Measurements from ENCODE around the gene EHHADH.
A peak's percentile ranks its signal among the peaks of the same experiment; 100 is the strongest.
"Not testable (repeated sequence)": the region's sequence is repeated elsewhere in the genome, so short reads cannot be mapped to it uniquely, and the experiment has no call there.

Gene EHHADH

DNA sequence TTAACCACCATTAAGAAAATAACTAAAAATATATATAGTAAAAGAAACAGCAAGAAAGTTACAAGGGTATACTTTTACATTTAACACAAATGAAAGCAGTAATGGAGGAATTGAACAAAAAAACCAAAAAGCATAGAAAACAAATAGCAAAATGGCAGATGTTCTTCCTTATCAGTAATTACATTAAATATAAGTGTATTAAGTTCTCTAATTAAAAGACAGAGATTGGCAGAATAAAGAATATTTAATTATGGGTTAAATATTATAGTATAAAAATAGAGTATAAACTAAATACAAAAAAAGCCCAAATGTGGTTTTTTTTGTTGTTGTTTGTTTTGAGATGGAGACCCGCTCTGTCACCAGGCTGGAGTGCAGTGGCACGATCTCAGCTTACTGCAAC, 20.5 kb downstream of the EHHADH start:
- TF ChIP-seq, protein P1, sequence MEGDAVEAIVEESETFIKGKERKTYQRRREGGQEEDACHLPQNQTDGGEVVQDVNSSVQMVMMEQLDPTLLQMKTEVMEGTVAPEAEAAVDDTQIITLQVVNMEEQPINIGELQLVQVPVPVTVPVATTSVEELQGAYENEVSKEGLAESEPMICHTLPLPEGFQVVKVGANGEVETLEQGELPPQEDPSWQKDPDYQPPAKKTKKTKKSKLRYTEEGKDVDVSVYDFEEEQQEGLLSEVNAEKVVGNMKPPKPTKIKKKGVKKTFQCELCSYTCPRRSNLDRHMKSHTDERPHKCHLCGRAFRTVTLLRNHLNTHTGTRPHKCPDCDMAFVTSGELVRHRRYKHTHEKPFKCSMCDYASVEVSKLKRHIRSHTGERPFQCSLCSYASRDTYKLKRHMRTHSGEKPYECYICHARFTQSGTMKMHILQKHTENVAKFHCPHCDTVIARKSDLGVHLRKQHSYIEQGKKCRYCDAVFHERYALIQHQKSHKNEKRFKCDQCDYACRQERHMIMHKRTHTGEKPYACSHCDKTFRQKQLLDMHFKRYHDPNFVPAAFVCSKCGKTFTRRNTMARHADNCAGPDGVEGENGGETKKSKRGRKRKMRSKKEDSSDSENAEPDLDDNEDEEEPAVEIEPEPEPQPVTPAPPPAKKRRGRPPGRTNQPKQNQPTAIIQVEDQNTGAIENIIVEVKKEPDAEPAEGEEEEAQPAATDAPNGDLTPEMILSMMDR (IDR thresholded peaks at IDR 0.05; ENCODE audit: extremely low read depth, insufficient read depth, missing control alignments): no peak
- in situ Hi-C loops (cut with MboI; ENCODE audit: low pct_unique_long_range_greater_than_20kb, low sequenced_read_pairs, unreplicated experiment): no loop called here
- no peak for DNase-seq (ENCODE audit: low spot score)

DNA sequence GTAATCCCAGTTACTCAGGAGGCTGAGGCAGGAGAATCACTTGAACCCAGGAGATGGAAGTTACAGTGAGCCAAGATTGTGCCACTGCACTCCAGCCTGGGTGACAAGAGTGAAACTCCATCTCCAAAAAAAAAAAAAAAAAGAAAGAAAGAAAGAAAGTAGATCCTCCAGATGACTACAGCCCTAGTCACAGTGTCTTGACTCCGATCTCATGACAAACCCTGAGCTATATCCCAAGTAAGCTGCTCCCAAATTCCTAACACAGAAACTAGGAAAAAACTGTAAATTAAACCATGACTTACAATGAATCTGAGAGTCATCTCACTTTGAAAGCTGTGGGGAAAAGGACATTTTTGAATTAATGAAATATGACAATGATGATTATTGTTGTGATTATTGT, 27.3 kb downstream of the EHHADH start:
- in situ Hi-C loops (cut with MboI; ENCODE audit: low pct_unique_long_range_greater_than_20kb, low sequenced_read_pairs, unreplicated experiment); DNase-seq (ENCODE audit: low spot score): not testable (repeated sequence)

DNA sequence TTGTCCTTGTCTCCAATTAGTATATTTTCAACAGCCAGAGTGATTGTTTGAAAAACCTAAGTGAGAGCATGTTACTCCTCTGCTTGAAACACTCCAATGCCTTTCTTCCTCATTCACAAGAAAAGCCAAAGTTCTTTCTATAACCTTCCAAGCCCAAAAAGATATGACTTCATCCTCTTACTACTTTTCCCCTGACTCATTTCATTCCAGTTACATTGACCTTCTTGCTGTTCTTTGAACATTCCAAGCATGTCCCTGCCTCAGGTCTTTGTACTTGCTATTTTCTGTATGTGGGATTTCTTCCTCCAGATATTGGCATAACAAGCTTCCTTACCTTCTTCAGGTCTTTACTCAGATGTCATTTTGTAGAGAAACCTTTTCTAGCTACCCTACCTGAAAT, 28.3 kb downstream of the EHHADH start:
- no peak for DNase-seq (ENCODE audit: low spot score)
- in situ Hi-C loops (cut with MboI; ENCODE audit: low pct_unique_long_range_greater_than_20kb, low sequenced_read_pairs, unreplicated experiment): no loop called here
- TF ChIP-seq, protein P1 (IDR thresholded peaks at IDR 0.05; ENCODE audit: extremely low read depth, insufficient read depth, missing control alignments): no peak

DNA sequence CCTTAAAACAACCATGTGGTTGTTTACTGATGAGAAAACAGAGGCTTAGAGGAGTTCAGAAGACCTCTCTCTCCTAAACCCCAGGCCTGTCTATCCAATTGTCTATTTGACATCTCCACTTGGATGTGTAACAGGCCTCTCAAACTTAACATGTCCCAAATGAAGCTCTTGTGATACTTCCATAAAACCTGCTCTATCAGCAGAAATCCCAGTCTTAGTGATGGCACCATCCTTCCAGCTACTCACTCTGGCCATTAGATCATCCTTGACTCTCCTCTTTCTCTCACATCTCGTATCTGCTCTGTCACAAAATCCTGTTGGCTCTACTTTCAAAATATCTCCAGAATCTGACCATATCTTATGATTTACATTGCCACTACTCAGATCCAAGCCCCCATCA, 28.8 kb downstream of the EHHADH start:
- in situ Hi-C loops (cut with MboI; ENCODE audit: low pct_unique_long_range_greater_than_20kb, low sequenced_read_pairs, unreplicated experiment): no loop called here
- TF ChIP-seq, protein P1 (IDR thresholded peaks at IDR 0.05; ENCODE audit: extremely low read depth, insufficient read depth, missing control alignments): no peak
- no peak for DNase-seq (ENCODE audit: low spot score)

DNA sequence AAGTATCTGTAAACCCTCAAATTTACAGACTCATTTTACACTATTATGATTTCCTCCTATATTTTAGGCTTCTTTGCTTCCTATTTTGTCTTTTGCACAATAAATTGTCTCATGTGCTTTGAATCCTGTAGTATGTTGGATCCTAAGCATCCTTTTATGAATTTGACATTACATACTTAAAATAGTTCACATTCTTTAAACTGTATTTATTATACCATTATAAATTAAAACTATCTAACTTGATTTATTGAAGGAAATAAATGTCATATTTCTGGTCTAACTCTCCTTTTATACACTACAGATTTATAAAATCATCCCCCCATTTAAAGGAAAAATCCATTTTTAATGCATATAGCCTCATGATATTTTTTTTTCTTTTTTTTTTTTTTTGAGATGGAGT, 32.6 kb downstream of the EHHADH start:
- DNase-seq (ENCODE audit: low spot score): no peak
- in situ Hi-C loops (cut with MboI; ENCODE audit: low pct_unique_long_range_greater_than_20kb, low sequenced_read_pairs, unreplicated experiment): no loop called here
- TF ChIP-seq, protein P1 (IDR thresholded peaks at IDR 0.05; ENCODE audit: extremely low read depth, insufficient read depth, missing control alignments): no peak

DNA sequence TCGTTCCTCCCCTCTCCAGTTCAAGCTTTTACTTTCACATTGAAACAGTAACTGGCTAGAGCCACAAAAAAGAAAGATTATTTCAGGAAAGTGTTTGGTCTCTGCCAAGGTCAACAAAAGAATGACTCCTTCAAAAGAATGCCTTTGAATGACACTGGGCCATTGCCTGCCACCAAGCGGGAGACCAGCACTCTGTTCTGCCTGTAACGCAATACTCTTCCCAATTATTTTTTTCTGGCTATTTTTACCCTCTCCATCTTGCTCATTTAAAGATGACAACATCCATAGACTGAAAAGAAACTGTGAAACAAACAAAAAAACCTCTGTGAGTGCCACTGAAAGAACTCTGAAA, 37.3 kb downstream of the EHHADH start:
- TF ChIP-seq, protein P1 (IDR thresholded peaks at IDR 0.05; ENCODE audit: extremely low read depth, insufficient read depth, missing control alignments): no peak
- in situ Hi-C loops (cut with MboI; ENCODE audit: low pct_unique_long_range_greater_than_20kb, low sequenced_read_pairs, unreplicated experiment): no loop called here
- DNase-seq (ENCODE audit: low spot score): no peak

DNA sequence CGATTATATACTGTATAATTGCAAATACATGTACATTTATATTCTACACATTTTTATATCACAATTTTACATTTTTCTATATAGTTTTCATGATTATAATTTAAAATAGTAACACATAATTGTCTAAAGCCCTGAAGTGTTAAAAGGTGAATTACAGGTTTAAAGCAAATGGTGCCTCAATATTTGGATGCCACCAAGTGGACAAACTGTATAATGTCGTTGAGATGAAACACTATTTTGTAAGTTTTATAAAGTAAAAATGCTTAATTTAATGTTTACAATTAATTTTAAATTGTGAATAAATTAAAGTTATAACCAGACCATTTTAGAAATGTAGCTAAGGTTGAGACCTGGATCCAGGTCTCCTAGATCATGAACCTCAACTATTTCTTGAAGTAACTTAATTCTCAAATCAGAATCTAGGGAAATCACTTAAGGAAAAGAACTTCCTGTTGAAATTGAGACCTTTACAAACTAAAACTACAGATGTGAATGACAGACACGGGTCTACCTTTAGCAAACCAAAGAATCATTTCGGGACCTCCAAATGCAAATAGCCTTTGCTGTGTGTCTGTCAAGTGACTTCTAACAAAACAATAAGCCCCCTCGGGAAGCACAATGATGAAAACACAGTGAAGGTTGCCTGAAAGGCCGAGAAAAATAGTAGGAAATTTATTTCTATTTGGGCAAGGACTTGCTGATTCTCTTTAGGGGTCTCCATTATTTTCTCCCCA, 37.8 kb downstream of the EHHADH start:
- in situ Hi-C loops (cut with MboI; ENCODE audit: low pct_unique_long_range_greater_than_20kb, low sequenced_read_pairs, unreplicated experiment): no loop called here
- DNase-seq (ENCODE audit: low spot score): peak; percentile 22
- TF ChIP-seq, protein P1 (IDR thresholded peaks at IDR 0.05; ENCODE audit: extremely low read depth, insufficient read depth, missing control alignments): peak; percentile 50

Measured in GM13977 (cell line).